Endodermal cell (in vitro differentiated cells): ENCODE results near the gene NFATC2. TPM values are rescaled to one million over a fixed set of nuclear protein-coding genes. Genes with fewer than 3 reads are reported as not detected.

Experiments used
- DNase-seq: peaks from one replicate; pipeline ENCODE4 v3.0.0-alpha.2; 2017
- H3K27ac ChIP-seq: 2 replicates; pipeline ENCODE4 v1.5.1; 2013; ENCODE audit warnings: mild to moderate bottlenecking, low read depth, low read length, moderate library complexity
- H3K27me3 ChIP-seq: 2 replicates; pipeline ENCODE4 v1.6.1; 2013; ENCODE audit warnings: mild to moderate bottlenecking, low read length, moderate library complexity; ENCODE audit not compliant: insufficient read depth, control insufficient read depth, poor library complexity, severe bottlenecking
- H3K36me3 ChIP-seq: 2 replicates; pipeline ENCODE4 v1.7.0; 2013; ENCODE audit warnings: mild to moderate bottlenecking, low read length, moderate library complexity; ENCODE audit not compliant: control insufficient read depth, insufficient read depth
- H3K4me1 ChIP-seq: one replicate; pipeline ENCODE4 v1.7.0; 2013; ENCODE audit warnings: low read length; ENCODE audit not compliant: control insufficient read depth, insufficient read depth
- H3K4me3 ChIP-seq: 2 replicates; pipeline ENCODE4 v1.5.1; 2013; ENCODE audit warnings: mild to moderate bottlenecking, low read length, moderate library complexity
- H3K9ac ChIP-seq: 2 replicates; pipeline ENCODE4 v1.6.1; 2013; ENCODE audit warnings: mild to moderate bottlenecking, low read length, moderate library complexity; ENCODE audit not compliant: poor library complexity, severe bottlenecking; ENCODE audit errors: extremely low read depth
- H3K9me3 ChIP-seq: 2 replicates; pipeline ENCODE4 v1.6.1; 2013; ENCODE audit warnings: mild to moderate bottlenecking, low read length, moderate library complexity; ENCODE audit not compliant: control insufficient read depth
- H3K27ac Mint-ChIP-seq: 2 replicates; pipeline ENCODE4 v1.8.0; 2020; ENCODE audit warnings: mixed read lengths
- H3K27me3 Mint-ChIP-seq: 2 replicates; pipeline ENCODE4 v1.8.0; 2021; ENCODE audit warnings: mild to moderate bottlenecking, mixed read lengths; ENCODE audit not compliant: insufficient read depth
- H3K36me3 Mint-ChIP-seq: 2 replicates; pipeline ENCODE4 v1.8.0; 2020; ENCODE audit warnings: low read depth, mixed read lengths
- H3K4me1 Mint-ChIP-seq: 2 replicates; pipeline ENCODE4 v1.8.0; 2020; ENCODE audit warnings: mixed read lengths
- H3K4me3 Mint-ChIP-seq: 2 replicates; pipeline ENCODE4 v1.8.0; 2020; ENCODE audit warnings: mild to moderate bottlenecking, moderate library complexity, mixed read lengths
- H3K9me3 Mint-ChIP-seq: 2 replicates; pipeline ENCODE4 v1.8.0; 2020; ENCODE audit warnings: mild to moderate bottlenecking, mixed read lengths
- WGBS, 2 experiments: methylation state at CpG; one replicate each; pipeline versions ENCODE4 v1.1.5 to v1.1.7; 2013; ENCODE audit warnings: missing lambda C conversion rate in 2 of 2, mixed read lengths in 1 of 2; ENCODE audit not compliant: insufficient coverage in 1 of 2, insufficient read length in 1 of 2; 5-methylcytosine and 5-hydroxymethylcytosine counted together
- total RNA-seq, 2 donors: library from RNA; stranded (reverse); fragmentation: NEBNext Ultra II Directional in 1 of 2; extraction: Animal tissue kit (Norgen Biotek cat#: 25700) in 1 of 2; gene quantifications; 2 replicates in 1 of 2; 3 replicates in 1 of 2; pipeline ENCODE4 v1.2.1, GENCODE V29; 2021
- TF ChIP-seq, protein P1 (sequence below): fragments of 200-600 bp; sonication (generic); conservative IDR thresholded peaks from 2 replicates; pipeline ENCODE4 v1.5.0; 2021; ENCODE audit warnings: antibody characterized with exemption, mild to moderate bottlenecking

NFATC2 gene
- total RNA-seq, 2 donors from 2014 or later, result 1.5 to 2.1 TPM

DNA sequence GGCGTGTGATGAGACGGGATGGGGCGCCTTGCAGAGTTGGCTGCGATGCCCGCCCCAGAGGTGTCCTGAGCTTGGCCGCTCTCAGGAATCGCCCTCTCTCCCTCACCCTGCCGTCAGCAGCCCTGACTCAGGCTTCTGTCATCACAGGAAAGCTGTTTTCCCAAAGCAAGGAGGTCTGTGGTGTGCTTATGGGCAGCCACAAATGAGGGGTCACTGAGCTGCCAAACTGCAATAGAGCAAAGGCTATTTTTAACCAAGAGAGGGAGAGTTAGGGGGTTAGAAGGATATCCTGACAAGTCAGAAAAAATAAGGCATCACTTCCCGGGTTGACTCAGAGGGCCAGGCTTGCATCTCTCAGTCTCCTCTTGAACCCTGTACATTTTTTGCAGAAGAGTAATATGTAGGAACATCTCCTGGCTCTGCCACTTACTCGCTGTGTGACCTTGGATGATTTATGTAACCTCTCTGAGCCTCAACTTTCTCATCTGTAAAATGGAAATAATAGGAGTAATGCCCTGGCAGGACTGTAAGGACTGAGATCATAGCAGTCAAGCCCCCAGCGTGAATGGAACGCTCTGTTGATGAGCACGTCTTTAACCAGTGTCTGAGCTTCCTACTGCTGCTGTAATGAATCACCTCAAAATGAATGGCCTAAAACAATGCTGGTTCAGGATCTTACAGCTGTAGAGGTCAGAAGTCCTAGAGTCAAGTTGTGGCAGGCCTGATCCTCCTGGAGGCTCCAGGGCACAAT is 181.9 kb downstream of the NFATC2 start:
- WGBS, 2 experiments, result 88 to 96% methylated on average over 9 to 13 of the region's 13 CpGs
- H3K4me1 ChIP-seq, result no peaks in the 10 kb centered on the region
- no peak for DNase-seq
- peaks cover 7% of the 10 kb centered on the region for H3K27me3 Mint-ChIP-seq
- H3K27ac ChIP-seq, result no peak overlapping the region
- no peak overlapping the region for H3K4me3 ChIP-seq
- no peaks in the 10 kb centered on the region for H3K4me1 Mint-ChIP-seq
- TF ChIP-seq, protein P1, sequence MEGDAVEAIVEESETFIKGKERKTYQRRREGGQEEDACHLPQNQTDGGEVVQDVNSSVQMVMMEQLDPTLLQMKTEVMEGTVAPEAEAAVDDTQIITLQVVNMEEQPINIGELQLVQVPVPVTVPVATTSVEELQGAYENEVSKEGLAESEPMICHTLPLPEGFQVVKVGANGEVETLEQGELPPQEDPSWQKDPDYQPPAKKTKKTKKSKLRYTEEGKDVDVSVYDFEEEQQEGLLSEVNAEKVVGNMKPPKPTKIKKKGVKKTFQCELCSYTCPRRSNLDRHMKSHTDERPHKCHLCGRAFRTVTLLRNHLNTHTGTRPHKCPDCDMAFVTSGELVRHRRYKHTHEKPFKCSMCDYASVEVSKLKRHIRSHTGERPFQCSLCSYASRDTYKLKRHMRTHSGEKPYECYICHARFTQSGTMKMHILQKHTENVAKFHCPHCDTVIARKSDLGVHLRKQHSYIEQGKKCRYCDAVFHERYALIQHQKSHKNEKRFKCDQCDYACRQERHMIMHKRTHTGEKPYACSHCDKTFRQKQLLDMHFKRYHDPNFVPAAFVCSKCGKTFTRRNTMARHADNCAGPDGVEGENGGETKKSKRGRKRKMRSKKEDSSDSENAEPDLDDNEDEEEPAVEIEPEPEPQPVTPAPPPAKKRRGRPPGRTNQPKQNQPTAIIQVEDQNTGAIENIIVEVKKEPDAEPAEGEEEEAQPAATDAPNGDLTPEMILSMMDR, result no peak
- peaks cover 1% of the 10 kb centered on the region for H3K36me3 Mint-ChIP-seq
- H3K9me3 ChIP-seq, result peaks cover 29% of the 10 kb centered on the region
- no peak overlapping the region for H3K4me3 Mint-ChIP-seq
- no peaks in the 10 kb centered on the region for H3K27me3 ChIP-seq
- H3K9me3 Mint-ChIP-seq, result peaks cover 24% of the 10 kb centered on the region
- H3K27ac Mint-ChIP-seq, result no peak overlapping the region
- no peak overlapping the region for H3K9ac ChIP-seq
- no peaks in the 10 kb centered on the region for H3K36me3 ChIP-seq

DNA sequence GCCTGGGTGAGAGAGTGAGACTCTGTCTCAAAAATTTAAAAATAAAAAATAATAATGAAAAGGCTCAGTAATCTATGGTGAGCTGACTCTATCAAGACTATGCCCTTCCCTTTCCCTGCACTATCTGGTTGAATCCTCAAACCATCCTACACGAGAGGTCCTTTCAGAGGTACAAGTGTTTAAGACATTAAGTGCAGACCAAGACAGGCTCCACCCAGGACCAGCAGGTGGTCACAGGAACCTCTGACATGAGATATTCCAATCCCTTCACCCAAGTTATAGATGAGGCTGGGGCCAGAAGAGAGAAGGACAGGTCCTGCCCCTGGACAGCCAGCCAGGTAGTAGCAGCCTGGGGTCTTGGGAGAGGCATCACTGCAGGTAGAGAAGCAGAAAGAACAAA is 182.6 kb downstream of the NFATC2 start:
- Histone ChIP-seq H3K4me3 (no peak overlapping the region), H3K9ac (no peak overlapping the region), H3K27me3 (no peaks in the 10 kb centered on the region), H3K4me1 (no peaks in the 10 kb centered on the region), H3K9me3 (peaks cover 27% of the 10 kb centered on the region), H3K27ac (no peak overlapping the region), H3K36me3 (no peaks in the 10 kb centered on the region)
- WGBS, 2 experiments, result 86 to 95% methylated on average over 1 of the region's 1 CpG
- H3K4me3 Mint-ChIP-seq, result no peak overlapping the region
- no peak overlapping the region for H3K27ac Mint-ChIP-seq
- H3K27me3 Mint-ChIP-seq, result peaks cover 8% of the 10 kb centered on the region
- DNase-seq, result no peak
- TF ChIP-seq, protein P1, result no peak
- peaks cover 1% of the 10 kb centered on the region for H3K36me3 Mint-ChIP-seq
- H3K4me1 Mint-ChIP-seq, result no peaks in the 10 kb centered on the region
- peaks cover 21% of the 10 kb centered on the region for H3K9me3 Mint-ChIP-seq

DNA sequence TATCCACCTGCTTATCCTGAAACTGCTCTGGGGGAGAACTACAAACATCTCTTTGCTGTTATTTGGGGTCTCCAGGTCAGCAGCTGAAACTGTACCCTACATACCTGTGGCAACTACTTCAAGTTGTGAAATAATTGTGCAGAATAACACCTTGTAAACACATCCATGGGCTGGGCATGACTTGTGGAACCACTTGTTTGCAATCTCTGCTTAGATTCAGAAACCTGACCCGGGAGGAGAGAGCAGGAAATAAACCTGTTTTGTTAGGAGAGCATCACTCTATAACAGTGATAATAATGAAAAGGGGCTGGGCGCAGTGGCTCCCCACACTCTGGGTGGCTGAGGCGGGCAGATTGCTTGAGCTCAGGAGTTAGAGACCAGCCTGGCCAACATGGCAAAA is 183.1 kb downstream of the NFATC2 start:
- Histone ChIP-seq H3K27ac (no peak overlapping the region), H3K9me3 (peaks cover 21% of the 10 kb centered on the region), H3K27me3 (no peaks in the 10 kb centered on the region), H3K9ac (no peak overlapping the region), H3K4me3 (no peak overlapping the region), H3K4me1 (no peaks in the 10 kb centered on the region), H3K36me3 (no peaks in the 10 kb centered on the region)
- TF ChIP-seq, protein P1, result no peak
- Mint-ChIP-seq H3K36me3 (peaks cover 1% of the 10 kb centered on the region), H3K4me3 (no peak overlapping the region), H3K9me3 (peaks cover 17% of the 10 kb centered on the region), H3K27ac (no peak overlapping the region), H3K4me1 (no peaks in the 10 kb centered on the region), H3K27me3 (peaks cover 10% of the 10 kb centered on the region)
- DNase-seq, result no peak
- WGBS, 2 experiments, result 75 to 94% methylated on average over 2 to 3 of the region's 3 CpGs
